OCI-LY7 (cell line): ENCODE measurements around the gene POLRMT. TPM values are rescaled to one million over a fixed set of nuclear protein-coding genes. Genes with fewer than 3 reads are reported as not detected.

ENCODE experiments used
- BruUV-seq: library from RNA; stranded (reverse); fragments of 400-500 nt; replicated peaks from 2 replicates; lab custom pipeline; 2021; lab: Mats Ljungman, UMichigan
- CTCF ChIA-PET: fragments of 300-600 bp; sonication (Branson Sonifier 250); formaldehyde crosslinking; loops from one replicate; lab custom pipeline; 2022; ENCODE audit warnings: antibody characterized with exemption; ENCODE audit not compliant: unreplicated experiment; lab: Charles Lee
- POLR2A ChIA-PET: fragments of 300-600 bp; sonication (Branson Sonifier 250); formaldehyde crosslinking; loops from one replicate; lab custom pipeline; 2022; ENCODE audit warnings: antibody characterized with exemption; lab: Charles Lee
- DNase-seq: peaks from one replicate; pipeline ENCODE4 v3.0.0-alpha.2; 2015; ENCODE audit warnings: low spot score
- H2AFZ ChIP-seq: fragments of 200-600 bp; sonication (generic), shearing (Covaris generic); 2 replicates; pipeline ENCODE4 v1.6.1; 2014; ENCODE audit warnings: mild to moderate bottlenecking, antibody characterized with exemption, low read length, moderate library complexity
- H3K27ac ChIP-seq: fragments of 200-600 bp; sonication (generic); 2 replicates; pipeline ENCODE4 v1.5.1; 2014; ENCODE audit warnings: mixed run types, low read depth, mild to moderate bottlenecking, moderate library complexity, low read length, inconsistent platforms; ENCODE audit not compliant: poor library complexity, severe bottlenecking
- H3K36me3 ChIP-seq: fragments of 200-600 bp; sonication (generic); 2 replicates; pipeline ENCODE4 v1.6.1; 2014; ENCODE audit warnings: mild to moderate bottlenecking, antibody characterized with exemption, low read length, moderate library complexity, mixed read lengths; ENCODE audit not compliant: insufficient read depth
- H3K4me1 ChIP-seq: fragments of 200-600 bp; sonication (generic); 2 replicates; pipeline ENCODE4 v1.5.1; 2014; ENCODE audit warnings: mild to moderate bottlenecking, low read length; ENCODE audit not compliant: insufficient read depth, poor library complexity, severe bottlenecking
- H3K4me2 ChIP-seq: fragments of 200-600 bp; sonication (generic); 2 replicates; pipeline ENCODE4 v1.6.1; 2014; ENCODE audit warnings: mild to moderate bottlenecking, low read length
- H3K4me3 ChIP-seq: fragments of 200-600 bp; sonication (generic); 2 replicates; pipeline ENCODE4 v1.5.1; 2014; ENCODE audit warnings: mild to moderate bottlenecking, low read depth, low read length; ENCODE audit not compliant: poor library complexity, severe bottlenecking
- H3K79me2 ChIP-seq: fragments of 200-600 bp; sonication (generic); 2 replicates; pipeline ENCODE4 v1.6.1; 2016; ENCODE audit warnings: low read depth, mild to moderate bottlenecking, low read length, moderate library complexity, mixed read lengths; ENCODE audit not compliant: insufficient read depth
- H3K9me2 ChIP-seq: fragments of 200-600 bp; sonication (generic); 2 replicates; pipeline ENCODE4 v1.6.1; 2016; ENCODE audit warnings: mild to moderate bottlenecking, low read length, mixed read lengths; ENCODE audit not compliant: insufficient read depth
- H3K9me3 ChIP-seq: fragments of 200-600 bp; sonication (generic); 2 replicates; pipeline ENCODE4 v1.6.1; 2014; ENCODE audit warnings: mild to moderate bottlenecking, mixed run types, low read length, mixed read lengths
- H4K20me1 ChIP-seq: fragments of 200-600 bp; sonication (generic); 2 replicates; pipeline ENCODE4 v1.6.1; 2014; ENCODE audit warnings: mild to moderate bottlenecking, antibody characterized with exemption, low read length, moderate library complexity, mixed read lengths; ENCODE audit not compliant: insufficient read depth
- CTCF ChIP-seq: fragments of 200-600 bp; sonication (generic); conservative IDR thresholded peaks from 2 replicates; pipeline ENCODE4 v1.5.1; 2014; ENCODE audit warnings: mild to moderate bottlenecking, antibody characterized with exemption, low read length, moderate library complexity, mixed read lengths
- EZH2phosphoT487 ChIP-seq: fragments of 200-600 bp; sonication (generic); IDR thresholded peaks from 2 replicates; pipeline ENCODE4 v1.6.1; 2018; ENCODE audit warnings: low read depth, borderline replicate concordance, mild to moderate bottlenecking, mixed run types, antibody characterized with exemption, low read length, moderate library complexity, mixed read lengths
- intact Hi-C: fragments of 100-400 bp; cut with micrococcal nuclease; formaldehyde crosslinking; loops from one replicate; pipeline ENCODE4 v1.10.0; 2022; ENCODE audit not compliant: unreplicated experiment
- total RNA-seq, 2 experiments: library from RNA; depleted of rRNA in 1 of 2; stranded (reverse); fragments of >200 nt in 1 of 2; shearing (Covaris generic) in 1 of 2; gene quantifications; 2 replicates each; pipeline ENCODE4 v1.2.3, GENCODE V29; 2014 to 2022

The POLRMT gene
- total RNA-seq, 2 experiments from 2014 or later: 65.5 to 74.6 TPM

GRCh38 chr19:593505-593904 lies 39.8 kb downstream of the POLRMT start:
- H3K9me2 ChIP-seq: no peaks in the 10 kb centered on the region
- no peaks in the 10 kb centered on the region for H3K36me3 ChIP-seq
- no peaks in the 10 kb centered on the region for H3K79me2 ChIP-seq
- TF ChIP-seq EZH2phosphoT487 (no peak), CTCF (no peak)
- DNase-seq: no peak
- ChIA-PET CTCF (no interaction called here), POLR2A (no interaction called here)
- H3K4me1 ChIP-seq: peaks cover 7% of the 10 kb centered on the region
- no peaks in the 10 kb centered on the region for H4K20me1 ChIP-seq
- no peaks in the 10 kb centered on the region for H3K9me3 ChIP-seq
- no peak overlapping the region for H3K27ac ChIP-seq
- H2AFZ ChIP-seq: no peak overlapping the region
- BruUV-seq: no TSS peak
- no peak overlapping the region for H3K4me2 ChIP-seq
- no peak overlapping the region for H3K4me3 ChIP-seq
- intact Hi-C loops: no loop called here

- ChIA-PET CTCF (no interaction called here), POLR2A (no interaction called here)
- Histone ChIP-seq H3K36me3 (no peaks in the 10 kb centered on the region), H3K79me2 (no peaks in the 10 kb centered on the region), H3K4me2 (no peak overlapping the region), H3K9me3 (no peaks in the 10 kb centered on the region), H2AFZ (no peak overlapping the region), H3K27ac (no peak overlapping the region), H3K4me3 (no peak overlapping the region), H3K9me2 (no peaks in the 10 kb centered on the region), H4K20me1 (no peaks in the 10 kb centered on the region), H3K4me1 (peaks cover 11% of the 10 kb centered on the region)
- no peak for DNase-seq
- TF ChIP-seq CTCF: no peak
- TF ChIP-seq EZH2phosphoT487: no peak
- BruUV-seq: no TSS peak
- intact Hi-C loops: no loop called here
These were observed 40.3 kb downstream of the POLRMT start for GRCh38 chr19:593055-593454.

GRCh38 chr19:592101-592500 lies 41.2 kb downstream of the POLRMT start:
- no peak overlapping the region for H3K4me2 ChIP-seq
- no peaks in the 10 kb centered on the region for H4K20me1 ChIP-seq
- TF ChIP-seq EZH2phosphoT487 (no peak), CTCF (no peak)
- H3K9me2 ChIP-seq: no peaks in the 10 kb centered on the region
- H3K4me1 ChIP-seq: peaks cover 12% of the 10 kb centered on the region
- H3K36me3 ChIP-seq: no peaks in the 10 kb centered on the region
- ChIA-PET POLR2A (no interaction called here), CTCF (no interaction called here)
- H3K9me3 ChIP-seq: no peaks in the 10 kb centered on the region
- no peak for DNase-seq
- no peaks in the 10 kb centered on the region for H3K79me2 ChIP-seq
- no peak overlapping the region for H3K27ac ChIP-seq
- no peak overlapping the region for H3K4me3 ChIP-seq
- H2AFZ ChIP-seq: no peak overlapping the region
- intact Hi-C loops: no loop called here
- BruUV-seq: no TSS peak
